SJCRH30 (cell line): ENCODE results near the gene LACTB. TPM values are rescaled to one million over a fixed set of nuclear protein-coding genes. Genes with fewer than 3 reads are reported as not detected.
A peak's percentile ranks its signal among the peaks of the same experiment; 100 is the strongest.

Source experiments
- DNase-seq, 2 experiments: peaks; one replicate each; pipeline ENCODE4 v3.0.0-alpha.2; 2015 to 2020
- H3K27ac ChIP-seq: fragments of 250-450 bp; sonication (Bioruptor Pico); 2 replicates; pipeline ENCODE4 v1.5.1; 2020; ENCODE audit warnings: mild to moderate bottlenecking, moderate library complexity
- H3K27me3 ChIP-seq: fragments of 250-450 bp; sonication (Bioruptor Pico); 2 replicates; pipeline ENCODE4 v1.5.1; 2020; ENCODE audit warnings: mild to moderate bottlenecking, moderate library complexity
- H3K36me3 ChIP-seq: fragments of 250-450 bp; sonication (Bioruptor Pico); 2 replicates; pipeline ENCODE4 v1.5.1; 2020; ENCODE audit warnings: mild to moderate bottlenecking, moderate library complexity
- H3K4me1 ChIP-seq: fragments of 250-450 bp; sonication (Bioruptor Pico); 2 replicates; pipeline ENCODE4 v1.5.1; 2020; ENCODE audit warnings: mild to moderate bottlenecking, moderate library complexity
- H3K4me3 ChIP-seq: fragments of 250-450 bp; sonication (Bioruptor Pico); 2 replicates; pipeline ENCODE4 v1.5.1; 2020; ENCODE audit warnings: mild to moderate bottlenecking, moderate library complexity
- H3K9me3 ChIP-seq: fragments of 250-450 bp; sonication (Bioruptor Pico); replicated peaks from 2 replicates; pipeline ENCODE4 v1.5.1; 2020; ENCODE audit warnings: mild to moderate bottlenecking, moderate library complexity
- total RNA-seq: library from RNA; depleted of rRNA; stranded (reverse); fragments of >200 nt; shearing (Covaris generic); gene quantifications from 2 replicates; pipeline ENCODE4 v1.2.3, GENCODE V29; 2014; rRNA removed

The LACTB gene
- total RNA-seq, 1 experiment from 2014 or later, result 12.9 TPM

DNA sequence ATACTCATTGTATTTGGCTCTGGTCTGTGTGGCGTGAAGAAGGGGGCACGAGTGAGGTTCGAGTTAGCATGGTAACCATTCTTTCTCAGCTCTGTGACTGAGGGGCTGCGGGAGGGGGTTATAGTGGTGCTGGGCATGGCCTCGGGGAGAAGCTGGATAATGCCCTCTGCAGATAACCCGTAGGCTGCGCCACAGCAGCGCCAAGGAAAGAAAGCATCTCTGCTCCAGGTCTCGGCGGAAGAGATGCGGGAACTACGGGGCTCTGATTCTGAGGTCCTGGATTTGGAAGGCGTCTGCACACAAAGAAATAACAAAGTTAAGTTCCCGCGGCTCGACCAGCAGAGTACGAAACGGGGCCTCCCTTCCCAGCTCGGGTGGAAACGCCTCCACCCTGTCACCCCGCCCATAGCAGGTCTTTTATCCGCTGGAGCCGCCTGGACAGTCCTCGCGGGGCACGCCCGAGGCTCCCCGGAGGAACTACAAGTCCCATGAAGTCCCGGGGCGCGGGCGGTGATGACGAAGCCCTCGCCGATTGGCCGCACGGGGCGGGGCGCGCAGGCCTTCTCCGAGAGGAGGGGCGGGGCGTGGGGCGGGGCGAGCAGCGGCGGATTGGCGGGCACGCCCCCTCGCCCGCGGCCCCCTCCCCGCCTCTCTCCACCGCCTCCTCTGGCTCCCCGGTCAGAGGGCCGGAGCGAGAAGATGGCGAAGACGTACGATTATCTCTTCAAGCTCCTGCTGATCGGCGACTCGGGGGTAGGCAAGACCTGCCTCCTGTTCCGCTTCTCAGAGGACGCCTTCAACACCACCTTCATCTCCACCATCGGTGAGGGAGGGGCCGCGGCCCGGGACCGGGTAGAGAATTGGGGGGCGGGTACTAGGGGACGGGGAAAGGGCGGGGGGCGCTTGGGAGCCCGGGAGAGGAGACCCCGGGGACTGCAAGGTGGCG lies 67.5 kb downstream of the LACTB start, which contains the start of gene RAB8B:
Gene RAB8B (plus strand): TSS at position 681 of the 946 bp plus-strand sequence. CDS start 19 bp downstream, at position 700.
- peak within 1 kb of the TSS; percentile 59 for H3K4me3 ChIP-seq
- no peaks in the 10 kb centered on the region for H3K36me3 ChIP-seq
- peak; percentile 98 to 99 for DNase-seq
- no peaks in the 10 kb centered on the region for H3K27me3 ChIP-seq
- H3K27ac ChIP-seq, result peak within 1 kb of the TSS; percentile 65
- peaks cover 29% of the 10 kb centered on the region for H3K4me1 ChIP-seq
- no peaks in the 10 kb centered on the region for H3K9me3 ChIP-seq

DNA sequence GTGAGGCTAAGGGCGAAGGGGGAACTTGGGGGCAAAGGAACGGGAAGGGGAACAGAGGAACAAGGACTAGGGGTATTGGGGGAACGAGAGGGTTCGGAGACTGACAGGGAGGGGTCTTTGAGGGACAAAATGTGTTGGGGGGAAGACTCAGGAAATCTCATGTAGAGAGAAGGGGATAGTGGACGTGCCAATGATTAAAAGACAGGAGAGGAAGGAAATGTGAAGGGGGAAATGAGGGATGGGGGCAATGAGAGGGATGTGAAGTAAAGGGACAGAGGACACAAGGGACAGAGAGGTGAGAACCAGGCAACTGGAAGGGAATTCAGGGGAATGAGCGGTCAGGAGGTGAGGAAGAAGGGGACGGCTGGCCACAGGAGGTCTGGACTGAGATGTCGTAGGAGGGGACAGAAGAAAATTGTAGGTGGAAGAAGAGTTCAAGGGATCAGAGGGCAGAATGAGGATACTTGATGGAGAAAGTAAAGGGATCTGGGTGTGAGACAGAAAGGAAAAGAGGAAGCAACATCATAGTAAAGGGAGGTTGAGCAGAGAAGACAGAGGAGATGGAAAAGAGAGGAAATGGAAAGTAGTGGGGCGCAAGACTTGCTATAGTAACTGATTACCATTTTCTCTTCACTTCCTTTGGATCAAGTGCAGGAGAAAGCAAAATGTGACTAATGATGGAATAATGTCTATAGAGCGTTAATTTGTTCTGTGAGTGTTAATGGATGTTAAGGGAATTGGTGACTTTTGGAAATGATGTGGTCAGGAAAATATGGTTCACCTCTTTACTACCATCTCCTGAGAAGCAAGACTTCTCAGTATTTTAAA lies 68.5 kb downstream of the LACTB start:
- Histone ChIP-seq H3K9me3 (no peaks in the 10 kb centered on the region), H3K4me3 (peak overlapping the region; percentile 59), H3K36me3 (no peaks in the 10 kb centered on the region), H3K4me1 (peaks cover 19% of the 10 kb centered on the region), H3K27me3 (no peaks in the 10 kb centered on the region), H3K27ac (peak overlapping the region; percentile 25; the same call in 1 of the 2 replicates)
- peak in 1 of 2 experiments; percentile 30 for DNase-seq

DNA sequence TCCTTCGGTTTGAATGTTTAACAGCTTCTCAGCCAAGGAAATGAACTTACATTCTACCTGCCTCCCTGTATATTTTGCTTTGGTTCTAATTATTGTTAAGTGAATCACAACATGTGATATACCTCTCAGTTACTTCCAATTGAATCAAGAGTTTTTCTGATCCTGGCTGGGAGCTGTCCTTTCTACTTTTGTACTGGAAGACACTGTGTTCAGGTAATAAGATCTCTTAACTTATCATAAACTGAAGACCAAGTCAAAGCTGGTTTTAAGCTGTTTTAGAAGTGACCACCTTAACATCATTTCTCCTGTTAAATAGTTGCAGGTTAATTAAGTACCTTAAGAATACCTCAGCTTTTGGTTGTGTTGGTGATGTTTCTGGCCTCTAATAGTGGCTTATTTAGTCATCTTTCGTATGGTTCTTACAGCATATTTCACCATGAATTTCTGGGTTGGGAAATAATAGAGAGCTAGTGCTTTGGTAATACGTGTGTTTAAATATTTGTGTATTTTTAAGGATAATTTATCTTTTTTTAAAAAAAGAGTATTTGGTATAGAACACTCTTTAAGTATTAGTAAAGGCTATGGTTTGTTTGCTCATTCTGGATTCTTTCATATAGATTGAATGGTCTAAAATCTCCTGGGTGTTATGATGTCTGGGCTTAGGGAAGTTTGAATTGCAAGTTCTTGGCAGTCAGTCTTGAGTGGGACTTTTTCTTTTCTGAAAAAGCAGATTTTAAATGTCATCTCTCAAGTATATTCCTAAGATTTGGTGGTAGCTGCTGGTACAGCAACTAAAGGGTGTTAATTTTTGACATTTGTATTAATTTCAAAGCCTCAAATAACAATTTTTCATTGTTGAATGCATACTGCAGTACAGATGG lies 69.3 kb downstream of the LACTB start:
- no peak for DNase-seq
- no peaks in the 10 kb centered on the region for H3K27me3 ChIP-seq
- H3K9me3 ChIP-seq, result no peaks in the 10 kb centered on the region

More for the DNA sequence above, 69.3 kb downstream of the LACTB start:
- H3K36me3 ChIP-seq, result no peaks in the 10 kb centered on the region
- no peak overlapping the region for H3K27ac ChIP-seq
- peaks cover 12% of the 10 kb centered on the region for H3K4me1 ChIP-seq
- peak overlapping the region; percentile 59 for H3K4me3 ChIP-seq

Other genes with a start within 250 kb of the LACTB start
- gene TPM1, start 79.1 kb upstream of the LACTB start, total RNA-seq, result 57.5 and 58.2 TPM in 2 replicates
- gene RPS27L, start 35.6 kb downstream of the LACTB start, total RNA-seq, result 178 and 185 TPM in 2 replicates
- 47.2 and 50.4 TPM in 2 replicates for gene RAB8B, start 67.7 kb downstream of the LACTB start, total RNA-seq
- 13.3 and 15.2 TPM in 2 replicates for gene APH1B, start 155.7 kb downstream of the LACTB start, total RNA-seq